K562 (cell line): Measurements from ENCODE around the gene HOXB7. TPM values are rescaled to one million over a fixed set of nuclear protein-coding genes. Genes with fewer than 3 reads are reported as not detected.

Experiments used
- CCAR2 ChIP-seq: fragments of 200-400 bp; formaldehyde crosslinking; IDR thresholded peaks from 2 replicates; pipeline ENCODE4 v1.6.1; 2017; ENCODE audit warnings: mild to moderate bottlenecking, low read depth, low read length
- CHCHD3 ChIP-seq: fragments of 250-450 bp; sonication (Bioruptor Pico); IDR thresholded peaks from 2 replicates; pipeline ENCODE4 v2.1.2; 2022; ENCODE audit warnings: mild to moderate bottlenecking
- E2F4 ChIP-seq: sonication (generic); formaldehyde crosslinking; IDR thresholded peaks from 2 replicates; pipeline ENCODE4 v1.8.0; 2022; ENCODE audit warnings: mild to moderate bottlenecking, low read depth, missing genetic modification reagents
- ESRRB ChIP-seq: fragments of 250-450 bp; sonication (Bioruptor Pico); IDR thresholded peaks from 2 replicates; pipeline ENCODE4 v1.5.0; 2020; ENCODE audit warnings: mild to moderate bottlenecking, moderate library complexity, borderline replicate concordance
- ETV1 ChIP-seq: fragments of 450-650 bp; conservative IDR thresholded peaks from 2 replicates; pipeline ENCODE4 v1.6.1; 2016; ENCODE audit warnings: missing genetic modification characterization, control low read depth, low read depth, missing compliant biosample characterization
- GABPB1 ChIP-seq: sonication (generic); formaldehyde crosslinking; IDR thresholded peaks from 2 replicates; pipeline ENCODE4 v1.8.0; 2022; ENCODE audit warnings: mild to moderate bottlenecking, missing genetic modification reagents
- GABPB2 ChIP-seq: fragments of 250-450 bp; sonication (Bioruptor Pico); conservative IDR thresholded peaks from 2 replicates; pipeline ENCODE4 v1.5.1; 2021; ENCODE audit warnings: mild to moderate bottlenecking
- IRF2 ChIP-seq: sonication (generic); formaldehyde crosslinking; IDR thresholded peaks from 2 replicates; pipeline ENCODE4 v1.8.1; 2022; ENCODE audit warnings: mild to moderate bottlenecking, missing genetic modification reagents
- L3MBTL2 ChIP-seq: fragments of 450-650 bp; IDR thresholded peaks from 2 replicates; pipeline ENCODE4 v1.6.1; 2016; ENCODE audit warnings: mild to moderate bottlenecking, moderate library complexity
- MBD2 ChIP-seq: sonication (generic); IDR thresholded peaks from 2 replicates; pipeline ENCODE4 v1.6.1; 2016; ENCODE audit warnings: low read depth, borderline replicate concordance
- MNT ChIP-seq, 2 experiments: fragments of 450-650 bp; conservative IDR thresholded peaks; 2 replicates each; pipeline ENCODE4 v1.6.1; 2017; ENCODE audit warnings: mild to moderate bottlenecking in 2 of 2, moderate library complexity in 2 of 2
- NR0B1 ChIP-seq: fragments of 450-650 bp; IDR thresholded peaks from one replicate; pipeline ENCODE4 v1.6.1; 2018; ENCODE audit warnings: mild to moderate bottlenecking, moderate library complexity; ENCODE audit not compliant: partially characterized antibody
- NUFIP1 ChIP-seq: fragments of 450-650 bp; IDR thresholded peaks from 2 replicates; pipeline ENCODE4 v1.6.1; 2018; ENCODE audit not compliant: partially characterized antibody
- SIRT6 ChIP-seq: IDR thresholded peaks from one replicate; pipeline ENCODE4 v1.6.1; 2012; ENCODE audit warnings: low read depth, mild to moderate bottlenecking, control low read depth, inconsistent platforms, low read length, moderate library complexity
- SMARCA4 ChIP-seq: fragments of 450-650 bp; IDR thresholded peaks from 2 replicates; pipeline ENCODE4 v1.6.1; 2016
- TBP ChIP-seq: optimal IDR thresholded peaks from 2 replicates; pipeline ENCODE3; 2011; ENCODE audit warnings: low read depth, low read length, improper control_type of control experiment
- THRB ChIP-seq: fragments of 450-650 bp; formaldehyde crosslinking; conservative IDR thresholded peaks from 2 replicates; pipeline ENCODE4 v1.4.0; 2022; ENCODE audit warnings: mild to moderate bottlenecking, missing genetic modification characterization
- VEZF1 ChIP-seq: fragments of 200-800 bp; sonication (Bioruptor generic); IDR thresholded peaks from 2 replicates; pipeline ENCODE4 v1.6.1; 2017; ENCODE audit warnings: missing genetic modification characterization, missing compliant biosample characterization
- WHSC1 ChIP-seq: IDR thresholded peaks from one replicate; pipeline ENCODE4 v1.6.1; 2012; ENCODE audit warnings: low read length, control low read depth, inconsistent platforms
- ZBTB1 ChIP-seq: sonication (generic); formaldehyde crosslinking; IDR thresholded peaks from 2 replicates; pipeline ENCODE4 v1.8.1; 2023; ENCODE audit warnings: missing genetic modification reagents, low read depth, mild to moderate bottlenecking, borderline replicate concordance
- ZFP36 ChIP-seq: fragments of 150-350 bp; IDR thresholded peaks from 2 replicates; pipeline ENCODE4 v1.6.1; 2018; ENCODE audit warnings: low read length, low read depth; ENCODE audit not compliant: partially characterized antibody
- ZNF217 ChIP-seq: sonication (generic); formaldehyde crosslinking; IDR thresholded peaks from 2 replicates; pipeline ENCODE4 v1.8.0; 2022; ENCODE audit warnings: mild to moderate bottlenecking, missing genetic modification reagents
- polyA plus RNA-seq, 8 experiments: library from polyadenylated mRNA; depleted of rRNA in 4 of 8; stranded (reverse) in 5 of 8; unstranded in 3 of 8; fragments of >200 nt; fragmentation: Nextera tagmentation in 2 of 8; fragmentation: Illumina TruSeq in 1 of 8; extraction: Ambion mirVana in 2 of 8; extraction: Trizol in 1 of 8; gene quantifications; 2 replicates each; pipeline versions ENCODE4 v1.2.1 to v1.2.3, GENCODE V29; 2011 to 2014; ENCODE audit warnings: inconsistent platforms in 1 of 8, missing spikeins in 1 of 8
- total RNA-seq, 7 experiments: library from RNA; depleted of rRNA in 6 of 7; stranded (reverse); fragments of >200 nt in 6 of 7; fragmentation: Illumina TruSeq in 2 of 7; extraction: Trizol in 2 of 7; gene quantifications; 2 replicates each; pipeline versions ENCODE4 v1.2.1 to v1.2.3, GENCODE V29; 2011 to 2021; ENCODE audit warnings: low replicate concordance in 1 of 7

HOXB7 gene
- total and polyA plus RNA-seq, 9 of the 15 experiments (the other 6 are each of a cell fraction or from before 2014, with no cell fraction given) = 5.5 to 16.7 (median 8.3) TPM

- TF ChIP-seq NUFIP1 (no peak), GABPB1 (0 out of 2 replicates have a peak, but pooled peaks have one; percentile 18), ZFP36 (no peak), ZNF217 (no peak), IRF2 (CRISPR knock-in tag) (no peak), SIRT6 (no peak), MNT (conservative IDR thresholded peaks at IDR 0.05) (peak in 1 of 2 experiments; percentile 17; a peak in 1 of 4 replicates), SMARCA4 (peak; percentile 90), WHSC1 (no peak), ZBTB1 (no peak), L3MBTL2 (peak; percentile 65), E2F4 (CRISPR knock-in tag) (no peak), THRB (no peak), ETV1 (tag) (peak; percentile 39; the same call in 1 of the 2 replicates), GABPB2 (CRISPR knock-in tag) (no peak), VEZF1 (CRISPR knock-in tag) (peak; percentile 72), MBD2 (peak; percentile 49; the same call in 1 of the 2 replicates), TBP (peak; percentile 90), CHCHD3 (0 out of 2 replicates have a peak, but pooled peaks have one; percentile 51), CCAR2 (no peak), NR0B1 (no peak), ESRRB (CRISPR knock-in tag) (no peak)
Observed at GRCh38 chr17:48630925-48631692, 20.3 kb upstream of the HOXB7 start (continued).
